Measurements from ENCODE around the gene ETNK1. TPM values are rescaled to one million over a fixed set of nuclear protein-coding genes. Genes with fewer than 3 reads are reported as not detected.

The ETNK1 gene
- total RNA-seq, 1 donor from 2014 or later = 32.8 TPM

- H3K27me3 Mint-ChIP-seq (ENCODE audit: low read depth) = no peaks in the 10 kb centered on the region
- no peak overlapping the region for H3K27ac Mint-ChIP-seq (ENCODE audit: unreplicated experiment)
- TF ChIP-seq, protein P1, sequence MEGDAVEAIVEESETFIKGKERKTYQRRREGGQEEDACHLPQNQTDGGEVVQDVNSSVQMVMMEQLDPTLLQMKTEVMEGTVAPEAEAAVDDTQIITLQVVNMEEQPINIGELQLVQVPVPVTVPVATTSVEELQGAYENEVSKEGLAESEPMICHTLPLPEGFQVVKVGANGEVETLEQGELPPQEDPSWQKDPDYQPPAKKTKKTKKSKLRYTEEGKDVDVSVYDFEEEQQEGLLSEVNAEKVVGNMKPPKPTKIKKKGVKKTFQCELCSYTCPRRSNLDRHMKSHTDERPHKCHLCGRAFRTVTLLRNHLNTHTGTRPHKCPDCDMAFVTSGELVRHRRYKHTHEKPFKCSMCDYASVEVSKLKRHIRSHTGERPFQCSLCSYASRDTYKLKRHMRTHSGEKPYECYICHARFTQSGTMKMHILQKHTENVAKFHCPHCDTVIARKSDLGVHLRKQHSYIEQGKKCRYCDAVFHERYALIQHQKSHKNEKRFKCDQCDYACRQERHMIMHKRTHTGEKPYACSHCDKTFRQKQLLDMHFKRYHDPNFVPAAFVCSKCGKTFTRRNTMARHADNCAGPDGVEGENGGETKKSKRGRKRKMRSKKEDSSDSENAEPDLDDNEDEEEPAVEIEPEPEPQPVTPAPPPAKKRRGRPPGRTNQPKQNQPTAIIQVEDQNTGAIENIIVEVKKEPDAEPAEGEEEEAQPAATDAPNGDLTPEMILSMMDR (IDR thresholded peaks at IDR 0.05) = peak; percentile 11
- H3K9me3 Mint-ChIP-seq (ENCODE audit: low read depth) = peaks cover 3% of the 10 kb centered on the region
- H3K4me3 Mint-ChIP-seq (ENCODE audit: unreplicated experiment) = no peak overlapping the region
- no peaks in the 10 kb centered on the region for H3K36me3 Mint-ChIP-seq (ENCODE audit: low read depth)
- H3K4me1 Mint-ChIP-seq (ENCODE audit: low read depth) = peaks cover 2% of the 10 kb centered on the region
- no peak for DNase-seq (ENCODE audit: low spot score)
Measured at GRCh38 chr12:22722779-22723178, 97.8 kb downstream of the ETNK1 start.

DNA sequence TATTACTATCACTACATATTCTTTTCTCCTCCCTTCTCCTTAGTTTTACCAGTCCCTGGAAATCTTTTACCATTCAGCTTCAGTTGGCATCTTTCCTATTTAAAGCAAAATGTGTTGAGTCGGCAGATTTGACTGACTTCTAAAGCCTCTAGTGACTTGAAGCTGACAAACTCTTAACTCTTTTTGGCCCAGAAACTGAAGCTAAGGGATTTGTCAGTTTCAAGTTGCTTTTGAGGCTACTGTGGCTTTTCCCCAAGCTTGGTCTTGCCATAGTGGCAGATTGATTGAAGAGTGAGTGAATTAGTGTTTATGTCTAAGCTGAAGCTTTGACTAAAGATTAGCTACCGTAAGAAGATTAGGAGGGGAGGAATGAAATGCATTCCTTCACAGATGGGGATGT lies 104.0 kb downstream of the ETNK1 start:
- TF ChIP-seq, protein P1 (IDR thresholded peaks at IDR 0.05) = no peak
- Mint-ChIP-seq H3K9me3 (ENCODE audit: low read depth) (no peaks in the 10 kb centered on the region), H3K4me3 (ENCODE audit: unreplicated experiment) (no peak overlapping the region), H3K27me3 (ENCODE audit: low read depth) (no peaks in the 10 kb centered on the region), H3K4me1 (ENCODE audit: low read depth) (peaks cover 27% of the 10 kb centered on the region), H3K27ac (ENCODE audit: unreplicated experiment) (peak overlapping the region; percentile 30), H3K36me3 (ENCODE audit: low read depth) (no peaks in the 10 kb centered on the region)
- no peak for DNase-seq (ENCODE audit: low spot score)

GRCh38 chr12:22729431-22729956 lies 104.5 kb downstream of the ETNK1 start:
- TF ChIP-seq, protein P1 (IDR thresholded peaks at IDR 0.05) = no peak

GRCh38 chr12:22729957-22730443 lies 105.0 kb downstream of the ETNK1 start:
- Mint-ChIP-seq H3K27me3 (ENCODE audit: low read depth) (no peaks in the 10 kb centered on the region), H3K36me3 (ENCODE audit: low read depth) (no peaks in the 10 kb centered on the region), H3K27ac (ENCODE audit: unreplicated experiment) (peak overlapping the region; percentile 88), H3K4me1 (ENCODE audit: low read depth) (peaks cover 27% of the 10 kb centered on the region), H3K9me3 (ENCODE audit: low read depth) (no peaks in the 10 kb centered on the region), H3K4me3 (ENCODE audit: unreplicated experiment) (peak overlapping the region; percentile 1)
- TF ChIP-seq, protein P1 (IDR thresholded peaks at IDR 0.05) = no peak
- no peak for DNase-seq (ENCODE audit: low spot score)

More at GRCh38 chr12:22729431-22729956, 104.5 kb downstream of the ETNK1 start:
- Mint-ChIP-seq H3K4me3 (ENCODE audit: unreplicated experiment) (peak overlapping the region; percentile 1), H3K9me3 (ENCODE audit: low read depth) (no peaks in the 10 kb centered on the region), H3K4me1 (ENCODE audit: low read depth) (peaks cover 27% of the 10 kb centered on the region), H3K27me3 (ENCODE audit: low read depth) (no peaks in the 10 kb centered on the region), H3K27ac (ENCODE audit: unreplicated experiment) (peak overlapping the region; percentile 88), H3K36me3 (ENCODE audit: low read depth) (no peaks in the 10 kb centered on the region)
- DNase-seq (ENCODE audit: low spot score) = no peak

DNA sequence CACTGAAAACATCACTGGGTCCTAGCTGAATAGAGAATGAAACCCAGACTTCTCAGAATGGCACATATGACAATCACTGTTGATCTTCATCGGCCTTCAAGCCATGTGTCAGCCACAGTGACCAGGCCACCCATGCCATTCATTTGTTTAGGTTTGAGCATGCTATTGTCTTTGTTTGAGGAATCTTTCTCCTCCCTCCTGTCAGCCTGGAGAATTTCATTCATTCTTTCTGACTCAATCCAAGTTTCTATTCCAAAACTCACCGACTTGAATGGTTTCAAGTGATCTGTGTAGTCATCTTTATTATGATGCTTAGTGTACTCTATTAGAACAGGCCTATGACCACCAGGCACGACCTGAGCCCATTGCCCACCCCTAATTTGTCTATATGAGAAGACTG lies 106.3 kb downstream of the ETNK1 start:
- Mint-ChIP-seq H3K4me1 (ENCODE audit: low read depth) (peaks cover 27% of the 10 kb centered on the region), H3K27me3 (ENCODE audit: low read depth) (no peaks in the 10 kb centered on the region), H3K27ac (ENCODE audit: unreplicated experiment) (no peak overlapping the region), H3K4me3 (ENCODE audit: unreplicated experiment) (no peak overlapping the region), H3K9me3 (ENCODE audit: low read depth) (peaks cover 3% of the 10 kb centered on the region), H3K36me3 (ENCODE audit: low read depth) (no peaks in the 10 kb centered on the region)
- TF ChIP-seq, protein P1 (IDR thresholded peaks at IDR 0.05) = no peak
- no peak for DNase-seq (ENCODE audit: low spot score)

Measured in chondrocyte (in vitro differentiated cells).